OCI-LY7 (cell line): ENCODE data around the gene LRP1B.

Source experiments
- CTCF ChIP-seq: fragments of 200-600 bp; sonication (generic); conservative IDR thresholded peaks from 2 replicates; pipeline ENCODE4 v1.5.1; 2014; ENCODE audit warnings: mild to moderate bottlenecking, antibody characterized with exemption, low read length, moderate library complexity, mixed read lengths
- EZH2phosphoT487 ChIP-seq: fragments of 200-600 bp; sonication (generic); IDR thresholded peaks from 2 replicates; pipeline ENCODE4 v1.6.1; 2018; ENCODE audit warnings: low read depth, borderline replicate concordance, mild to moderate bottlenecking, mixed run types, antibody characterized with exemption, low read length, moderate library complexity, mixed read lengths

- TF ChIP-seq CTCF, result no peak
- TF ChIP-seq EZH2phosphoT487, result no peak
Measured at GRCh38 chr2:142058149-142058548, 72.7 kb downstream of the LRP1B start.
